CD4-positive, alpha-beta T cell treated with Interferon gamma for 1 hour (primary cell): ENCODE measurements around the gene SUZ12.
"Not testable (repeated sequence)": the region's sequence is repeated elsewhere in the genome, so short reads cannot be mapped to it uniquely, and the experiment has no call there.

Source experiments
- DNase-seq: peaks from one replicate; pipeline ENCODE4 v3.0.0-alpha.2; 2020

Gene SUZ12

DNA sequence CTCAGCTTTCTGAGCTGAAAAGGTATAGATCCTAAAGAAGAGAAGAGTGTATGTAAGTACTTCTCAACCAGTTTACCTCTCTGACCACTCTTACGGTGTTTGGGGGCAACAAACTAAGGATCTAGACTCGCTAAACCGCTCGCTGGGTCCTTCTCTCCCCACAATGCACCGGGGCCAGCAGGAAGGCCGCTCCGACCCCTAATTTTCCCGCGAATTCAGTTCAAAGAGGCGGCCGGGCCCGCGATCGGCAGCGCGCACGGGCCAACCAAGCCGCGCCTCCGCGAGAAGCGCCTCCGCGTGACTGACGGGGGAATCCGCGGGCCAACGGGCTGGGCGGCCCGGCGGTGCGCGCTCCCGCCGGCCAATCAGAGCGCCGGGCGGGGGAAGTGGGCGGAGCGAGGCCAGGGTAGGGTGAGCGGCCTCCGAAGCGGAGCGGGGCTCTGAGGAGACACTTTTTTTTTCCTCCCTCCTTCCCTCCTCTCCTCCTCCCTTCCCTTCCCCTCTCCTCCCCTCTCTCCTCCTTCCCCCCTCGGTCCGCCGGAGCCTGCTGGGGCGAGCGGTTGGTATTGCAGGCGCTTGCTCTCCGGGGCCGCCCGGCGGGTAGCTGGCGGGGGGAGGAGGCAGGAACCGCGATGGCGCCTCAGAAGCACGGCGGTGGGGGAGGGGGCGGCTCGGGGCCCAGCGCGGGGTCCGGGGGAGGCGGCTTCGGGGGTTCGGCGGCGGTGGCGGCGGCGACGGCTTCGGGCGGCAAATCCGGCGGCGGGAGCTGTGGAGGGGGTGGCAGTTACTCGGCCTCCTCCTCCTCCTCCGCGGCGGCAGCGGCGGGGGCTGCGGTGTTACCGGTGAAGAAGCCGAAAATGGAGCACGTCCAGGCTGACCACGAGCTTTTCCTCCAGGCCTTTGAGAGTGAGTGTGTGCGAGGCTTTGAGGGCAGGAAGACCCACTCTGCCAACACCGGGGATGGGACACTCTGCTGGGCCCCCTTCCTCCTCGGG, at the start of gene SUZ12:
SUZ12 (plus strand) TSS at position 393 of the 995 bp plus-strand sequence; CDS start at position 633, 240 bp downstream.
- DNase-seq: peak; percentile 93

DNA sequence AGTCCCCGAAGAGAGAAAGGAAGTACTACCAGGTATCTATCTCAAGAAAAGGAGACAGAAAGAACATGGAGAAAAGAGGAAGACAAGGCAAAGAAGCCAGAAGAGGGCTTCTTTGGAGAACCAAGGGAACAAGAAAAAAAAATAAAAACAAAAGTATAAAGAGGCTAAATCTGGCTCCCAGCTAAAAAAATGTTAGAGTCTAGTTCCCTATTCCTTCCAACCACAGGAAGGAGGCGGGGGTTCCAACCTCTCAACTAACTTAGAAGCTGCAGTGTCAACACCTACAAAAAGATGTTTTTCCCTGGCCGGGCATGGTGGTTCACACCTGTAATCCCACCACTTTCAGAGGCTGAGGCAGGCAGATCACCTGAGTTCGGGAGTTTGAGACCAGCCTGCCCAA, 48.7 kb upstream of the SUZ12 start:
- DNase-seq: peak; percentile 29

- no peak for DNase-seq
Measured at GRCh38 chr17:31900877-31901276, 35.9 kb upstream of the SUZ12 start.

GRCh38 chr17:31902693-31903092, 34.1 kb upstream of the SUZ12 start:
- DNase-seq: no peak

GRCh38 chr17:31903401-31903800, 33.4 kb upstream of the SUZ12 start:
- DNase-seq: no peak

GRCh38 chr17:31907342-31907962, 29.4 kb upstream of the SUZ12 start:
- DNase-seq: no peak

DNA sequence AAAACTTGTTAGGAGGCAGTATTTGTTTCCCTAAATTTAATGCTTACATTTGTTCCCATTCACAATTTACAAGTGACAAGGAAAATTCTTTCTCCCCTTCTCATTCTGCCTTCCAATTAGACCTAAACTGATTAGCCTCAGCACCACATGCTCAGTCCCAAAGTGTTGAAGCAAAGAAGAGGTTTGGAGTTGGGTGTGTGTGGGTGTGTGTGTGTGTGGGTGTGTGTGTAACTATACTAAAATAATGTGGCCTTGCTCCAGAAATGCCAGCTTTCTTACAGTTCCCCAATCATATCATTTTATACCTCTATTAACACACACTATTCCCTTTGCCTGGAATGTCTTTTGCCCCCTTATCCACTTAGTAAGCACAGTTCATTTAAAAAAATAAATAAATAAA, 28.4 kb upstream of the SUZ12 start:
- DNase-seq: no peak

- not testable (repeated sequence) for DNase-seq
Measured at GRCh38 chr17:31912705-31913104, 24.1 kb upstream of the SUZ12 start.

- DNase-seq: no peak
Measured at GRCh38 chr17:31915456-31916100, 21.2 kb upstream of the SUZ12 start.

DNA sequence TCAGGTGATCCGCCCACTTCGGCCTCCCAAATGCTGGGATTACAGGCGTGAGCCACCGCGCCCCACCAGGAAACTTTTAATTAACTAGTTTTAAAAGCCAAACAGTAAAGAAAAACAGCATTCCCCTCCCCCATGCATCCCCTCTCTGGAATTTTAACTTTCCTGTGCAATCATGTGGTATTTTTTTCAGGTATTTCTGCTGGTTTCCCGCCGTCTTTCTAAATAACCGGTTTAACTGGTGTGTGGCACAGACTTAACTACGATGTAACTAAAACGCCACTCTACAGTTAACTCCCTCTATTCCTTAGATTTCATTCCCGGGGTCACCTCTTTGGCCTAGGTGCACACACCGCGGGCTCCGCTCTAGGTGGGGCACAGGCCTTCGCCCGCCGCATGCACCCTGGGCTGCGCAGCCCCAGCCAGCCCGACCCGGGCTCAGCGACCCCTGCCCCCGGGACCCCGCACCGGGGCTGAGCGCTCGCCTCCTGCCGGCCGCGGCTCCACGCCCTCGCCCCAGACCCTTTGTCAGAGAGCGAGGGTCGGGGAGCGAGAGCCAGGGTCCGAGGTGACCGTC, 20.2 kb upstream of the SUZ12 start:
- no peak for DNase-seq

DNA sequence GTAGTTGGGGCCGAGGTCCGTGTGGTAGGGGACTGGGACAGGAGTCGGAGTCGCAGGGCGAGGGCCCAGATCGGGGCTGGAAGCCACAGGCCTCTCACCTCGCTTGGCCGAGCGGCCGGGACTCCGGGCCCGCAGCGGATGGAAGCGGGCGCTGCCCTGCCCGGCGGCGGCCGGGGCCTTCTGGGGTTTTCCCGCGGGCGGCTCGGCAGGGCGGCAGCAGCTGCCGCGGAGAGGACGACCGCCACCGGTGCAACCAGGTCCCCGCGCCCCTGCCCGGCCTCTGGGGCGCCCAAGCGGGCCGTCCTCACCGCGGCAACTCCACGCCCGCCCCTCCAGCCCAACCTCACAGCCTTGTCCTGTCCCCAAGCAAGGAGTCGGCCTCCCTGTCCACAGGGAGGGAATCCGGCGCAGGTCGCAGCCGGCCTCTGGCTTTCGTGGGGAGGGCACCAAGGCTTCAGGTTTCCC, 19.7 kb upstream of the SUZ12 start:
- no peak for DNase-seq

DNA sequence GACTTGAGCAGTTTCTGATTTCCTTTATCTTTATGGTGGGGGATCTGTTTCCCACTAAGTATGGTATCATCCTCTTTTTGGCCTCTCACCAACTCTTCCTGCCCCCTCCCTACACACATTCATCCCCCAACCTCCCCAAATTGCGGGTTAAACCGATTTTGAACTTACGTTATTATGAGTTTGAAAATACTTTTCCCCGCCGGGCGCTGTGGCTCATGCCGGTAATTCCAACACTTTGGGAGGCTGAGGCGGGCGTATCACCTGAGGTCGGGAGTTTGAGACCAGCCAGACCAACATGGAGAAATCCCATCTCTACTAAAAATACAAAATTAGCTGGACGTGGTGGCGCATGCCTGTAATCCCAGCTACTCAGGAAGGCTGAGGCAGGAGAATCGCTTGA, 19.1 kb upstream of the SUZ12 start:
- DNase-seq: not testable (repeated sequence)

- no peak for DNase-seq
Measured at GRCh38 chr17:31918701-31919128, 18.1 kb upstream of the SUZ12 start.

GRCh38 chr17:31919802-31920525, 16.8 kb upstream of the SUZ12 start:
- DNase-seq: no peak

- no peak for DNase-seq
Measured at GRCh38 chr17:31926100-31926729, 10.6 kb upstream of the SUZ12 start.

GRCh38 chr17:31931756-31932155, 5.1 kb upstream of the SUZ12 start:
- no peak for DNase-seq

- DNase-seq: no peak
Measured at GRCh38 chr17:31935512-31935911, 1.3 kb upstream of the SUZ12 start.

DNA sequence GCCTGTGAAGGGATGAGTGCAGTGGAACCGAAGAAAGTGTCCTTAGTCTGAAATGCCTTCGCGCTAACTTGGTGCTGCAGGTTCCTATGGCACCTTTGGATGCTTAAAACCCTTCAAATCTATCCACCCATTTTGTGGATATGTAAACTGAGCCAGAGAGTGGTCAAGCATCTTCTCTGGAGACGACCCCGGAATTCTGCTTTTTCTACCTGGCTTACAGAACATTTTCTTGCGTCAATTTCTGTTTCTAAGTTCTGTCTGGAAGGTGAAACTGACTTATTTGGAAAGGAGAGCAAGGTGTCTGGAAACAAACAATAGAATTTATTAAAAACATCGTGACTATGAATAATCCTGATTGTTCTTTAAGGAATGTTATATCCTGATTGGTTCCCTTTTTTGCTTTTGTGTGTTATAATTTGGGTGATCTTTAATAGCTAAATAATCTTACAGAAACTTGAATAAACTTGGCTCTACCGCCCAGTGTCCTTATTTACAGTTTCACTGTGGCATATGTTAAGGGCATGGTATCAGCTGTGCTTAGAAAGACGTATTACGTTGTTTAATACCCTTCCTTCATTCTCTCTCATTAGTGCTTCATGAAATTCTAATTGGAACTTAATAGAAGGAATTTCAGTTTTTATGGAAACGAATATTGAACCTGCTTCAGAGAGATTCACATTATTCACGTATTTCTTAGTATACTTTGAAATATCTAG, 1.3 kb downstream of the SUZ12 start:
- not testable (repeated sequence) for DNase-seq

DNA sequence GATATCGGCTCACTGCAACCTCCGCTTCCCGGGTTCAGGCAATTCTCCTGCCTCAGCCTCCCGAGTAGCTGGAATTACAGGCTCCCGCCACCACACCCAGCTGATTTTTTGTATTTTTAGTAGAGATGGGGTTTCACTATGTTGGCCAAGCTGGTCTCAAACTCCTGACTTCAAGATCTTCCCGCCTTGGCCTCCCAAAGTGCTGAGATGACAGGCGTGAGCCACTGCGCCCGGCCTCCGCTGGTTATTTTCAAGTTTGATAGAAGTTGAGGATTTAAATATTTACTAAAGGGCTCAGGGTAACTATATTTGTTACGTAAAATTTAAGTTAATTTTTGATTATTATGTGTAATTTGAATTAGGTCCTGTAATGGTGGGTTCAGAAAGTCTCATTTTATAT, 5.1 kb downstream of the SUZ12 start:
- not testable (repeated sequence) for DNase-seq

GRCh38 chr17:31942396-31942795, 5.6 kb downstream of the SUZ12 start:
- DNase-seq: not testable (repeated sequence)

DNA sequence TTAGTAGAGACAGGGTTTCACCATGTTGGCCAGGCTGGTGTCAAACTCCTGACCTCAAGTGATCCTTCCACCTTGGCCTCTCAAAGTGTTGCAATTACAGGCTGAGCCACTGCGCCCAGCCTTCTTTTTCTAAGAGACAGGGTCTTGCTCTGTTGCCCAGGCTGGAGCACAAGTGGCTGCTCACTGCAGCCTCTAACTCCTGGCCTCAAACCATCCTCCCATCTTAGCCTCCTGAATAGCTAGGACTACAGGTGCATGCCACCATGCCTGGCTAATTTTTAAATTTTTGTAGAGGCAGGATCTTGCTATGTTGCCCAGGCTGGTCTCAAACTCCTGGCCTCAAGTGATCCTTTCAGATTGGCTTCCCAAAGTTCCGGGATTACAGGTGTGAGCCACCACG, 15.1 kb downstream of the SUZ12 start:
- DNase-seq: not testable (repeated sequence)
